Thymus (tissue), 11 donors: Measurements from ENCODE around the gene LIMS2. TPM values are rescaled to one million over a fixed set of nuclear protein-coding genes. Genes with fewer than 3 reads are reported as not detected.

ENCODE experiments used
- DNase-seq, 9 donors: peaks; one replicate each; pipeline ENCODE4 v3.0.0-alpha.2; 2013; ENCODE audit warnings: low spot score in 9 of 9, low read depth in 6 of 9, missing footprints in 1 of 9
- H3K27ac ChIP-seq, 2 donors: one replicate each; pipeline ENCODE4 v1.5.1; 2013; ENCODE audit warnings: control low read depth in 1 of 2, low read depth in 1 of 2, low read length in 1 of 2, mild to moderate bottlenecking in 1 of 2, moderate library complexity in 1 of 2
- H3K27me3 ChIP-seq, 2 donors: one replicate each; pipeline ENCODE4 v1.5.1; 2013; ENCODE audit warnings: low read length in 1 of 2; ENCODE audit not compliant: control insufficient read depth in 2 of 2, insufficient read depth in 1 of 2
- H3K36me3 ChIP-seq, 2 donors: one replicate each; pipeline ENCODE4 v1.5.1; 2013; ENCODE audit warnings: low read length in 1 of 2, mild to moderate bottlenecking in 1 of 2, moderate library complexity in 1 of 2; ENCODE audit not compliant: control insufficient read depth in 2 of 2, insufficient read depth in 2 of 2
- H3K4me1 ChIP-seq, 2 donors: one replicate each; pipeline ENCODE4 v1.5.1; 2013; ENCODE audit warnings: low read length in 2 of 2; ENCODE audit not compliant: control insufficient read depth in 2 of 2, insufficient read depth in 2 of 2
- H3K4me3 ChIP-seq, 2 donors: one replicate each; pipeline ENCODE4 v1.5.1; 2013; ENCODE audit warnings: low read length in 2 of 2, control low read depth in 1 of 2, mild to moderate bottlenecking in 1 of 2
- H3K9me3 ChIP-seq, 2 donors: one replicate each; pipeline ENCODE4 v1.5.1; 2013; ENCODE audit warnings: low read length in 1 of 2, mild to moderate bottlenecking in 1 of 2; ENCODE audit not compliant: control insufficient read depth in 2 of 2, insufficient read depth in 1 of 2
- WGBS: extraction: QIAGEN DNeasy Blood & Tissue Kit; methylation state at CpG from one replicate; pipeline ENCODE4 v1.1.7; 2013; 5-methylcytosine and 5-hydroxymethylcytosine counted together
- polyA plus RNA-seq: library from polyadenylated mRNA; stranded (reverse); fragments of 200-250 nt; gene quantifications from one replicate; pipeline ENCODE4 v1.2.3, GENCODE V29; 2013
- total RNA-seq: library from RNA; stranded (reverse); fragments of 120-200 nt; gene quantifications from one replicate; pipeline ENCODE4 v1.2.4, GENCODE V29; 2013
- donor health status: healthy.

The LIMS2 gene
- total and polyA plus RNA-seq, 2 donors = 8.7 to 45.1 TPM

DNA sequence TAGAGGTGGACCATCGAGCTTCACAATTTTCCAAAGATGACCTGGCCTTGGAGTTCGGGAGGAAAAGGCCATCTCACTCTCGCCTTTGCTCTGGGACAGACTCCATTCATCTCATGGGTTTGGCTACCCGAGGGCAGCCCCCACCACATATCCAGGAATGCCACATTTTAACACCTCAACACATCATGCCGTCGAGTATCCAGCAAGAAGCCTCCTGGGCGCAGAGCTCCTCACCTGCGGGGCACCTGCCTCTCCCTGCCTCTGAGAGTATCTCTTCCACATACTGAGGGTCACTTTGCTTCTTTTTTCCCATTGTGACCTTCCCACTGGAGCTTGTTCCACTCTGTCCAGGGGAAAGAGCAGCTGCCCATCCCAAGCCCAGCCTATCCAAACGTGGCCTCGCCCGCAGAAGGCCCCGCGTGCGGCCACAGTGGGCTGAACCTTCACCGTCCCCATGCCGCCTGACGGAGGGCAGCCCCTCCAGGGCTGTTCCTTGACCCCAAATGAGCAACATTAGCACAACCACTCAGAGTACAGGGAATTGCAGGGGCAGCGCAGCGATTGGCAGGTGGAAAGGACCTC, 5.5 kb upstream of the LIMS2 start:
- no peak overlapping the region for H3K4me3 ChIP-seq
- no peak for DNase-seq
- 93% methylated on average over 19 of the region's 19 CpGs for WGBS
- peaks cover 0 to 14% of the 10 kb centered on the region in 2 donors for H3K4me1 ChIP-seq
- H3K27ac ChIP-seq = no peak overlapping the region
- no peaks in the 10 kb centered on the region for H3K36me3 ChIP-seq
- peaks cover 5 to 45% of the 10 kb centered on the region in 2 donors for H3K27me3 ChIP-seq
- H3K9me3 ChIP-seq = no peaks in the 10 kb centered on the region

DNA sequence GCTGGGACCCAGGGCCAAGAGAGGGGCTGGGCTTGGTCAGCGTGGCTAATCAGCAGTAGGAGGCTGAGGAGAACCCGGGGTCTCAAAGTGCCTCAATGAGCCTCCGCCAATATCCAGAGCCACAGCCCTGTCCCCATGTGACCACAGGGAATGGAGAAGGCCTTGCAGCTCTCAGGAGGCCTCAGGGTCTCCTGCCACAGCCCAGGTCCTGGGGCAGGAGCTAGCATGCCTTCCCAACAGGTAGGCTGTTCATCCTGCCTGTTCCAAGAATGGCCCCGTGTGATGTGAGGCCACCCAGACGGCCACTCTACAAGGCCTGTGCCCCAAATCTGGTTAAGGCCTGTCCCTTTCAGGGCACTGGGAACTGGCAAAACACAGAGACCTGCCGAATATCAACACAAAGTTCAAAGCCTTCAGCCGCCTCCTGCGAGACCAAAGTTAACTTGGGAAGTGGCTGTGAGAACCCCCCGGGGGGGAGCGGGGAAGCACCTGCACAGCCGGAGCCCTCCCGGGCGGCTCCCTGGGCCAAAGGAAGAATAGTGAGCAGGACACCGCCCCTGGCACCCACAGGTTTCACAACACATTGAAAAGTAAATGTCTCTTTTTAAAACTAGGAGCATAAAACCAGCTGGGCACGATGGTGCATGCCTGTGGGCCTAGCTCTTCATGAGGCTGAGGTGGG, 4.5 kb upstream of the LIMS2 start:
- peak in 1 of 9 donors; percentile 28 for DNase-seq
- Histone ChIP-seq H3K27me3 (peaks cover 13 to 54% of the 10 kb centered on the region in 2 donors), H3K27ac (no peak overlapping the region), H3K4me1 (peaks cover under 1 to 18% of the 10 kb centered on the region in 2 donors), H3K4me3 (no peak overlapping the region), H3K9me3 (no peaks in the 10 kb centered on the region), H3K36me3 (no peaks in the 10 kb centered on the region)
- WGBS = 89% methylated on average over 15 of the region's 15 CpGs

DNA sequence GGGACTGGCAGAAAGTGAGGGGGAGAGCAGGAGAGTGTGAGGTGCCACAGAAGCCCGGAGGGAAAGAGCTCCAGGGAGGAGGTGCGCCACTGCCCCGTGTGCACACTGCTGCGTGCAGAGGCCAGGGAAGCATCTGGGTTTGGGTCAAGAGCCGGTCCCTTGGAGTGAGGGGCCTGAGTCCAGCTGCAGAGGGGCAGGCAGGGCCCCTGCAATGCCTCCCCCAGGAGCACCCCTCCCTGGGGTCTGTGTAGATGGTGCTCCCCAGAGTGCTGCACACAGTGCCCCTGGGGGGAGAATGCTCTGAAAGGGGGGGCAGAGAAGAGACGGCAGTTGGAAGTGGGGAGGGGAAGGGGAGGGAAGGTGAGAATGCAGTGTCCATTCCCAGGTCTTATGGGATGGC, 3.7 kb upstream of the LIMS2 start:
- no peaks in the 10 kb centered on the region for H3K9me3 ChIP-seq
- H3K27me3 ChIP-seq = peaks cover 21 to 62% of the 10 kb centered on the region in 2 donors
- peaks cover 2 to 24% of the 10 kb centered on the region in 2 donors for H3K4me1 ChIP-seq
- DNase-seq = no peak
- H3K36me3 ChIP-seq = no peaks in the 10 kb centered on the region
- H3K4me3 ChIP-seq = no peak overlapping the region
- H3K27ac ChIP-seq = no peak overlapping the region
- 96% methylated on average over 6 of the region's 6 CpGs for WGBS

DNA sequence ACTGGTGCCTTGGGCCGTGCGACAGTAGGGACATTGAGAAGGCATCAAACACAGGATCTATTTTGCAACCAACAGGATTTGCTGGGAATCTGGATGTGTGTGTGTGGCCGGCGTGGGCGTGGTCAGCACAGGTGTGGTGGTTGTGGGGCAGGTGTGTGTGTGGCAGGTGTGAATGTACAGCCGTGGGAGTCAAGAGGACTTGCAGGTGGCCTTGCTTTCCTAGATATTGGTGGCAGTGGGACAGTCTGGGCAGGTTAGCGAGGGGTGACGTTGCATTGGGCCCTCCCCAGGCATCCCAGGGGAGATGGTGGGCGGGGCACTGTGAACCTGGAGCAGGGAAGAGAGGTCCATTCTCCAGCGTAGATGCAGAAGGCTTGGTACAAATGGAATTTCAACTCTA, 3.2 kb upstream of the LIMS2 start:
- no peak overlapping the region for H3K4me3 ChIP-seq
- WGBS = 95% methylated on average over 10 of the region's 10 CpGs
- no peaks in the 10 kb centered on the region for H3K36me3 ChIP-seq
- H3K27ac ChIP-seq = no peak overlapping the region
- H3K4me1 ChIP-seq = peaks cover 2 to 24% of the 10 kb centered on the region in 2 donors
- H3K27me3 ChIP-seq = peaks cover 24 to 66% of the 10 kb centered on the region in 2 donors
- DNase-seq = no peak
- H3K9me3 ChIP-seq = no peaks in the 10 kb centered on the region

DNA sequence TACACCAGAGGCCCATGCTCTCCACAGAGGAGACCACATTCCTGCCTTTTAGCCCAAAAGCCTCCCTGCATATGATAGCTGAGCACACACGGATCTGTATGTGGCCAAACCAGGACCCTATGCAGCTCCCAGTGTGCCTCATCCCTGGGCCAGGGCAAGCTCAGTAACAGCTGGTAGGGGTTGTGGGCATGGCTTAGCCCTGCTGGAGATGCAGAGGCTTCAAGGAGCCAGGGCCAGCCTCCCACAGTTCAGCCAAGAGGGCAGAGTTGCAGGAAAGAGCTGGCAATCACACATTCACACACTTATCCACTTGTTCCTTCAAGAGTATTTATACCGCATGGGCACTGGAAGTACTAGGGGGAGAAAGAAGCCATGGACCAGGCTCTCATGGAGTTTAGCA, 1.6 kb upstream of the LIMS2 start:
- 98% methylated on average over 2 of the region's 2 CpGs for WGBS
- H3K4me3 ChIP-seq = no peak overlapping the region
- no peaks in the 10 kb centered on the region for H3K9me3 ChIP-seq
- H3K27ac ChIP-seq = no peak overlapping the region
- H3K27me3 ChIP-seq = peaks cover 29 to 83% of the 10 kb centered on the region in 2 donors
- H3K4me1 ChIP-seq = peaks cover 2 to 24% of the 10 kb centered on the region in 2 donors
- DNase-seq = no peak
- no peaks in the 10 kb centered on the region for H3K36me3 ChIP-seq

DNA sequence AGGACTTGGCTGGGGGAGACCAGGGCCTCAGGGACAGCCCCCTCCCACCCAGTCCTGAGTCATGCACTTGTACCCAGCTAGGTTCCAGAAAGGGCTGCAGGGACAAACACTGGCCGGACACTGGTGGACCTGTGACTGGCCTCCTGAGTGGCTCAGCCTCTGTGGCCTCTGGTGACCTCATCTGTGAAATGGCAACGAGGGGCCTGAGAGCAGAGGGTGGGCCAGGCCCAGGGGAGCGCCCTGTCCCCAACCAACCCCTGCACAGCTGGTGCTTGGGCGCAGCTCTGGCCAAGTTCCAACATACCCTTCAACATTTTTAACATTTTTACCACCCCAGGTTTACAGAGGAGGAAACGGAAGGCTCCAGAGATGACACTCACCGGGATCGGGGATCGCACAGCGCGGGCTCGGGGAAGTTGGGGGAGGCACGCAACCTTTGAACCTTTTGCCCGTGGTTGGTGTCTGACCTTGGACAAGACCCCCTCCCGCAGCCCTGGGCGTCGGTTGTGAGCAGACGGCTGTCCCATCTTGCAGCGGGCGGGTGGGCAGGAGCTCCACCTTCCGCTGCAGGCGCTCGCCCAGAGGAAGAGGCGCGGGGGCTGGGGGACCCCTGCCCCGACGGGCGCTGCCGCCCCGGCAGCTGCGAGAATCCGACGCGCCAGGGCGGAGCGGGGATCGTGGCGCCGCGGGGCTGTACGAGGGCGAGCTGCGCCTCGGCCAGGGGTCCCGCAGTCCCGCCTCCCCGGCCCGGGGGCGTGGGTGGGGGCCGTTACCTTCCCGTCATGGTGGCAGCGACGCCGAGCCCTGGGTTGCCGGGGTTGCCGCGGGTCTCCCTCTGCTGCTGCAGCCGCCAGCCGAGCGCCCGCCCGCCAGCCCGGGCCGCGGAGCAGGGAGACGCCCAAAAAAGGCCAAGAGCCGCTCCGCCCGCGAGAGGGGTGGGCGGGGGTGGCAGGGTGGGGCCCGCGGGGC, 805 bp downstream of the LIMS2 start:
- Histone ChIP-seq H3K27me3 (peaks cover 29 to 86% of the 10 kb centered on the region in 2 donors), H3K4me1 (peaks cover 2 to 12% of the 10 kb centered on the region in 2 donors), H3K27ac (no peak overlapping the region), H3K4me3 (peak overlapping the region in 1 of 2 donors; percentile 48), H3K36me3 (no peaks in the 10 kb centered on the region), H3K9me3 (no peaks in the 10 kb centered on the region)
- WGBS = 10% methylated on average over 72 of the region's 72 CpGs
- peak in 1 of 9 donors; percentile 22 for DNase-seq

DNA sequence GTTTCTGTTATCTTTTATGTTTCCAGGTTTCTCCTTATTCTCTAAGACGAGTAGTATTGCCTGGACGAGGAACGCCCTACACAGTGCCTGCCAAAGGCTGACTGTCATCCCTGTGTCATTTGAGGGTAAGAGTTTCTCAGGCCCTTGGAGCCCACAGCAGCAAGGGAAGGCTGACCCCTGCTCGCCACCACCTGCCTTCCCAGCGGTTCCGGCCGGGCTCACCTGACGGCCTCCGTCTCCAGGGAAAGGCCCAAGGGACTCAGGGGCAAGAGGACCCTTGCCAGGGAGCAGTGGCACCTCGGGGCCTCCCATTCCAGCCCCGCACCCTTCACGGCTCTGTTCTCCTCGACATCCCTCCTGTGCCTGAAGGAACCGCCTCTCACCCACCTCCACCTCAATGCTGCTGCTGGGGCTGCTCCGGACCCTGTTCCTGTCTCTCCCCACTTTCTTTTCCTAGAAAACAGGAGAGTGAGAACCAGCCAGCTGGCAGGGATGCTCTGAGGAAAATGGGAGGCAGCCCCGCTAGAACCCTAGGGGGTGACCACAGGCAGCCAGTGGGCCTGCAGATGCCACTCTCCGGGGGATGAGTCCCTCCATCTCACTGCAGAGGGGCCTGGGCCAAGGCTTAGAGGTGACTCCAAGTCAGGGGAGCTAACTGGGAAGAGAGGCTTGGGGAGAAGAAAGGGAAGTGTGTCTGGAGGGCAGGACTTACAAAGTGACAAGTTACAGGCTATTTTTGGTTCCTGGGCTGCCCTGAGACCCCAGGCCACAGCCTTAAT, 1.9 kb downstream of the LIMS2 start:
- WGBS = 97% methylated on average over 17 of the region's 17 CpGs
- DNase-seq = no peak
- Histone ChIP-seq H3K4me1 (peaks cover 2 to 12% of the 10 kb centered on the region in 2 donors), H3K9me3 (no peaks in the 10 kb centered on the region), H3K27ac (no peak overlapping the region), H3K36me3 (no peaks in the 10 kb centered on the region), H3K27me3 (peaks cover 29 to 87% of the 10 kb centered on the region in 2 donors), H3K4me3 (no peak overlapping the region)

DNA sequence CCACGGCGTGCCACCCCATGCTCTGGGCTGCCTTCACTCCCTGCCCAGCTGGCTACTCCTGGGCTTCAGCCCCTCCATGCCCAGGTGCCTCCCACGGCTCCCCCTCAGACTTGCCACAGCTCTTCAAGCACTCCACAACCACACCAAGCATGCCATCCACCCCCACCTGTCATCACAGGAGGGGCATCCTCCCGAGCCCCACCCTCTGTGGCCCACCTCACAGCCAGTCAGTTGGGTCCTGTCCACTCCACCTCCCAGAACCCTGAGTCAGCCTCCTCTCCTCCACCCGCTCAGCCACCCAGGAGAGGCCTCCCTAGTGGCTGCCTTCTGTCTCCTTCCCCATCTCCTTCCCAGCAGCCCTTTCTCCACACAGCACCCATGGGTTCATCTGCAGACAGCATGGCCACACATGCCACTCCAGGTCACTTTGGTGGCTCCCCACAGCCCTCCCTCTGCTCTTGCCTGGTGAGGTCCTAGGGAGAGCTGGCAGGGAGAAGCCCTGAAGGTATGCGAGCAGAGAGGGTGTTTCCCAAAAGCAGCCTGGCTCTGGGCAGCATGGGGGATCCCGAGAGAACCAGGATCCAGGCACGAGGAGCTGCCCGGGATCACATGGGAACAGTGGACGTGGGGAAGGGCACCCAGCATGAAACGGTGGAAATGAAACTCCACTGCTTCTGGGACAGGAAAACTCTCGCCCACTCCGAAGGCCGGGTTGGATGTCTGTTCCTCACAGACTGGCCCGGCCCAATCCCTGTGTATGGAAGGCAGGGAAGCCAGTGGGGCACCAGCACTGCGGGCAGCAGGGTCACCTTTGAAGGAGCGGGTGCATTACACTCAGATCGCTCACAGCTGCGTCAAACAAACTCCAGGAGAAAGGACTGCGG, 2.7 kb downstream of the LIMS2 start:
- DNase-seq = no peak
- Histone ChIP-seq H3K27ac (no peak overlapping the region), H3K4me3 (no peak overlapping the region), H3K36me3 (no peaks in the 10 kb centered on the region), H3K9me3 (no peaks in the 10 kb centered on the region), H3K27me3 (peaks cover 29 to 81% of the 10 kb centered on the region in 2 donors), H3K4me1 (peaks cover 2 to 12% of the 10 kb centered on the region in 2 donors)
- 93% methylated on average over 20 of the region's 20 CpGs for WGBS
